ENCODE data around the gene SGCE.

GRCh38 chr7:94643771-94644545 lies 12.0 kb downstream of the SGCE start:
- TF ChIP-seq EZH2 (IDR thresholded peaks at IDR 0.05; ENCODE audit: borderline replicate concordance, low read length) (no peak), CTCF (IDR thresholded peaks at IDR 0.05; ENCODE audit: low read length) (no peak)

Measured in OCI-LY1 (cell line).